HepG2 (cell line): ENCODE results near the gene APOBEC3B. TPM values are rescaled to one million over a fixed set of nuclear protein-coding genes. Genes with fewer than 3 reads are reported as not detected.

Experiments used
- ATAC-seq: fragments of 200-7000 bp; cut with Tn5 transposase; 3 replicates; pipeline ENCODE4 v1.9.1; 2020; ENCODE audit warnings: mild to moderate bottlenecking, moderate library complexity
- BruUV-seq: library from RNA; stranded (reverse); fragments of 400-500 nt; replicated peaks from 2 replicates; lab custom pipeline; 2021; lab: Mats Ljungman, UMichigan
- CTCF ChIA-PET: fragments of 300-600 bp; formaldehyde crosslinking; extraction: SDS; loops from one replicate; lab custom pipeline; 2021; ENCODE audit warnings: low total read pairs, inconsistent platforms, low intra/inter-chr PET ratio; lab: Yijun Ruan, JAX
- POLR2A ChIA-PET: fragments of 350-600 bp; sonication (Branson Sonifier 250); formaldehyde crosslinking; loops from one replicate; lab custom pipeline; 2020; ENCODE audit warnings: antibody characterized with exemption, inconsistent platforms; lab: Yijun Ruan, JAX
- DNase-seq: peaks from one replicate; pipeline ENCODE4 v3.0.0-alpha.2; 2015; ENCODE audit warnings: low spot score
- FAIRE-seq: peaks from 3 replicates; lab custom pipeline; 2011; peaks lifted over from hg19 to GRCh38; lab: Jason Lieb, UNC
- H2AFZ ChIP-seq: one replicate; pipeline ENCODE4 v1.6.1; 2011; ENCODE audit warnings: low read length, inconsistent platforms
- H3K27ac ChIP-seq: fragments of 300-600 bp; 3 replicates; pipeline ENCODE4 v1.8.0; 2011; ENCODE audit warnings: mixed run types, mild to moderate bottlenecking, mixed read lengths, low read length, inconsistent platforms; ENCODE audit not compliant: insufficient read depth; ENCODE audit errors: extremely low read length
- H3K27me3 ChIP-seq, 2 experiments: fragments of 200-600 bp in 1 of 2; 2 replicates in 1 of 2; 3 replicates in 1 of 2; pipeline versions ENCODE4 v1.6.0 to v1.8.0; 2011; ENCODE audit warnings: low read length in 2 of 2, mild to moderate bottlenecking in 2 of 2, moderate library complexity in 2 of 2, inconsistent platforms in 1 of 2; ENCODE audit not compliant: insufficient read depth in 2 of 2, control insufficient read depth in 1 of 2
- H3K36me3 ChIP-seq, 2 experiments: fragments of 200-600 bp in 1 of 2; replicated peaks in 1 of 2; 2 replicates in 1 of 2; 3 replicates in 1 of 2; pipeline versions ENCODE4 v1.5.1 to v1.8.0; 2011; ENCODE audit warnings: low read length in 2 of 2, inconsistent platforms in 1 of 2; ENCODE audit not compliant: insufficient read depth in 2 of 2, control insufficient read depth in 1 of 2
- H3K4me1 ChIP-seq: 2 replicates; pipeline ENCODE4 v1.5.1; 2012; ENCODE audit warnings: low read length, inconsistent platforms; ENCODE audit not compliant: insufficient read depth
- H3K4me2 ChIP-seq: 2 replicates; pipeline ENCODE4 v1.6.0; 2011; ENCODE audit warnings: low read depth, low read length, inconsistent platforms
- H3K4me3 ChIP-seq, 3 experiments: fragments of 200-600 bp in 1 of 3; sonication (generic), shearing (Covaris generic) in 1 of 3; replicated peaks in 1 of 3; 2 replicates each; pipeline ENCODE4 v1.5.1; 2011 to 2016; ENCODE audit warnings: low read length in 3 of 3, inconsistent platforms in 2 of 3, low read depth in 2 of 3, mild to moderate bottlenecking in 2 of 3, control low read depth in 1 of 3, mixed read lengths in 1 of 3; ENCODE audit not compliant: insufficient read depth in 1 of 3
- H3K79me2 ChIP-seq: one replicate; pipeline ENCODE4 v1.6.1; 2011; ENCODE audit warnings: low read length, inconsistent platforms; ENCODE audit not compliant: insufficient read depth
- H3K9ac ChIP-seq: 2 replicates; pipeline ENCODE4 v1.6.0; 2011; ENCODE audit warnings: mild to moderate bottlenecking, low read depth, low read length, inconsistent platforms; ENCODE audit not compliant: insufficient read depth
- H3K9me3 ChIP-seq: 2 replicates; pipeline ENCODE4 v1.5.1; 2012; ENCODE audit warnings: mild to moderate bottlenecking, low read length
- H4K20me1 ChIP-seq: 2 replicates; pipeline ENCODE4 v1.6.0; 2011; ENCODE audit warnings: inconsistent platforms, mild to moderate bottlenecking, low read length, moderate library complexity; ENCODE audit not compliant: insufficient read depth
- ATF7 ChIP-seq, 2 experiments: fragments of 450-650 bp in 1 of 2; sonication (generic) in 1 of 2; formaldehyde crosslinking in 1 of 2; IDR thresholded peaks; 2 replicates each; pipeline versions ENCODE4 v1.4.0 to v1.6.1; 2016 to 2020; ENCODE audit warnings: antibody characterized with exemption in 1 of 2, mild to moderate bottlenecking in 1 of 2, missing genetic modification reagents in 1 of 2
- ATM ChIP-seq: fragments of 450-650 bp; IDR thresholded peaks from 2 replicates; pipeline ENCODE4 v1.7.1; 2017; ENCODE audit warnings: mild to moderate bottlenecking, borderline replicate concordance
- FOSL1 ChIP-seq: sonication (generic); formaldehyde crosslinking; IDR thresholded peaks from 2 replicates; pipeline ENCODE4 v1.9.0; 2021; ENCODE audit warnings: missing genetic modification reagents, borderline replicate concordance
- HCFC1 ChIP-seq: fragments of 150-350 bp; IDR thresholded peaks from 2 replicates; pipeline ENCODE4 v1.6.1; 2014; ENCODE audit warnings: low read depth, low read length
- HOXA3 ChIP-seq: sonication (generic); formaldehyde crosslinking; IDR thresholded peaks from 2 replicates; pipeline ENCODE4 v1.5.0; 2020; ENCODE audit warnings: missing genetic modification reagents
- IRF2 ChIP-seq: IDR thresholded peaks from 2 replicates; pipeline ENCODE4 v1.6.1; 2018; ENCODE audit warnings: missing genetic modification reagents, missing compliant biosample characterization
- MYC ChIP-seq: sonication (generic); formaldehyde crosslinking; IDR thresholded peaks from 2 replicates; pipeline ENCODE4 v1.9.0; 2021; ENCODE audit warnings: missing genetic modification reagents, borderline replicate concordance
- RAD21 ChIP-seq: fragments of 450-650 bp; formaldehyde crosslinking; IDR thresholded peaks from 2 replicates; pipeline ENCODE4 v1.5.0; 2020; ENCODE audit warnings: mild to moderate bottlenecking
- RFX1 ChIP-seq: fragments of 450-650 bp; IDR thresholded peaks from 2 replicates; pipeline ENCODE4 v1.6.1; 2017
- SMC3 ChIP-seq: IDR thresholded peaks from 2 replicates; pipeline ENCODE4 v1.6.1; 2011; ENCODE audit warnings: low read length, improper control_type of control experiment
- XRCC5 ChIP-seq: fragments of 200-400 bp; formaldehyde crosslinking; optimal IDR thresholded peaks from 2 replicates; pipeline ENCODE3; 2017; ENCODE audit warnings: mild to moderate bottlenecking, low read length
- ZEB1 ChIP-seq: IDR thresholded peaks from 2 replicates; pipeline ENCODE4 v1.6.1; 2012; ENCODE audit warnings: mild to moderate bottlenecking, low read depth, inconsistent platforms; ENCODE audit not compliant: insufficient replicate concordance
- ZFP36L2 ChIP-seq: sonication (generic); formaldehyde crosslinking; IDR thresholded peaks from 2 replicates; pipeline ENCODE4 v1.4.0; 2020; ENCODE audit warnings: missing genetic modification reagents
- ZNF747 ChIP-seq: sonication (generic); formaldehyde crosslinking; IDR thresholded peaks from 2 replicates; pipeline ENCODE4 v1.8.1; 2023; ENCODE audit warnings: missing genetic modification reagents, mild to moderate bottlenecking, borderline replicate concordance
- ZSCAN31 ChIP-seq: sonication (generic); formaldehyde crosslinking; IDR thresholded peaks from 2 replicates; pipeline ENCODE4 v1.5.0; 2020; ENCODE audit warnings: low read depth, mild to moderate bottlenecking, missing genetic modification reagents
- WGBS: methylation state at CpG from one replicate; pipeline ENCODE4 v1.1.6; 2017; ENCODE audit warnings: low lambda C conversion rate; 5-methylcytosine and 5-hydroxymethylcytosine counted together
- in situ Hi-C: cut with HindIII; loops from 2 replicates; pipeline ENCODE4 v1.10.0; 2017; ENCODE audit warnings: low pct_unique_long_range_greater_than_20kb; ENCODE audit not compliant: extremely low pct_ligation_motif_present
- intact Hi-C: fragments of 100-400 bp; cut with micrococcal nuclease; formaldehyde crosslinking; loops from one replicate; pipeline ENCODE4 v1.10.0; 2022; ENCODE audit not compliant: unreplicated experiment
- polyA plus RNA-seq, 8 experiments: library from polyadenylated mRNA; depleted of rRNA in 3 of 8; stranded (reverse) in 7 of 8; unstranded in 1 of 8; fragments of >200 nt; fragmentation: Illumina TruSeq in 4 of 8; extraction: Trizol in 4 of 8; gene quantifications; 2 replicates each; pipeline versions ENCODE4 v1.2.1 to v1.2.3, GENCODE V29; 2011 to 2016; ENCODE audit warnings: low read depth in 4 of 8, missing spikeins in 1 of 8, mixed read lengths in 1 of 8; ENCODE audit not compliant: insufficient read depth in 1 of 8
- total RNA-seq, 5 experiments: library from RNA; depleted of rRNA; stranded (reverse); fragments of >200 nt; fragmentation: Illumina TruSeq; extraction: Trizol; gene quantifications; 2 replicates each; pipeline ENCODE4 v1.2.3, GENCODE V29; 2016; ENCODE audit warnings: low read depth in 1 of 5
- TF ChIP-seq, protein P1 (sequence below): sonication (generic); formaldehyde crosslinking; IDR thresholded peaks from 2 replicates; pipeline ENCODE4 v1.5.0; 2020; ENCODE audit warnings: mild to moderate bottlenecking, missing genetic modification reagents, moderate library complexity

Gene APOBEC3B
- total and polyA plus RNA-seq, 2 of the 13 experiments (the other 11 are each of a cell fraction or from before 2014, with no cell fraction given): 6.7 to 8.8 TPM

- no peak overlapping the region for H3K27ac ChIP-seq
- DNase-seq (no peak), FAIRE-seq (no peak), ATAC-seq (no peak)
- H3K27me3 ChIP-seq: peaks cover 5 to 19% of the 10 kb centered on the region in 2 experiments; a peak in 3 of 5 replicates
- H3K36me3 ChIP-seq: no peaks in the 10 kb centered on the region
- ChIA-PET CTCF (interaction anchor here (2.0 to 3.0 kb wide), 2 partner anchors 30 to 102 kb away, joined by 8 to 16 read pairs; no protein-coding TSS in a partner anchor), POLR2A (no interaction called here)
- no peak overlapping the region for H3K4me2 ChIP-seq
- in situ Hi-C loops: no loop called here
- H3K4me3 ChIP-seq: no peak overlapping the region
- no peaks in the 10 kb centered on the region for H3K4me1 ChIP-seq
- H3K79me2 ChIP-seq: no peaks in the 10 kb centered on the region
- BruUV-seq: no TSS peak
- no peak overlapping the region for H2AFZ ChIP-seq
- intact Hi-C loops: loop anchor here (2.0 to 5.0 kb wide), 2 partner anchors 30 to 50 kb away; no protein-coding TSS in a partner anchor
- TF ChIP-seq ZSCAN31 (CRISPR knock-in tag): no peak
- 0 out of 2 replicates have a peak, but pooled peaks have one; percentile 10 for TF ChIP-seq ATF7 (IDR thresholded peaks at IDR 0.05)
- TF ChIP-seq ATF7 (CRISPR knock-in tag; IDR thresholded peaks at IDR 0.05): no peak
- TF ChIP-seq, all 625 proteins: peak for 1
- no peaks in the 10 kb centered on the region; the same call in 1 of the 2 replicates for H4K20me1 ChIP-seq
- H3K9ac ChIP-seq: no peak overlapping the region
- no peaks in the 10 kb centered on the region for H3K9me3 ChIP-seq
- 81% methylated on average over 5 of the region's 5 CpGs for WGBS
These were observed 9.6 kb upstream of the APOBEC3B start for GRCh38 chr22:38972558-38972957.

- in situ Hi-C loops (no loop called here), intact Hi-C loops (loop anchor here (2.0 to 5.0 kb wide), 2 partner anchors 29 to 51 kb away; no protein-coding TSS in a partner anchor)
- no peak overlapping the region for H2AFZ ChIP-seq
- no peak overlapping the region for H3K4me3 ChIP-seq
- peaks cover 1 to 11% of the 10 kb centered on the region in 2 experiments; a peak in 1 of 5 replicates for H3K27me3 ChIP-seq
- peak; percentile 92 for FAIRE-seq
- no peaks in the 10 kb centered on the region for H3K9me3 ChIP-seq
- H3K36me3 ChIP-seq: no peaks in the 10 kb centered on the region
- H3K79me2 ChIP-seq: no peaks in the 10 kb centered on the region
- H4K20me1 ChIP-seq: no peaks in the 10 kb centered on the region; the same call in 1 of the 2 replicates
- BruUV-seq: no TSS peak
- H3K27ac ChIP-seq: no peak overlapping the region
- 37% methylated on average over 10 of the region's 15 CpGs for WGBS
- CTCF ChIA-PET: interaction anchor here (0.9 to 3.0 kb wide), 3 partner anchors 29 to 144 kb away, joined by 4 to 16 read pairs (median 8); no protein-coding TSS in a partner anchor
- H3K9ac ChIP-seq: no peak overlapping the region
- H3K4me2 ChIP-seq: no peak overlapping the region
- H3K4me1 ChIP-seq: no peaks in the 10 kb centered on the region
- peak; percentile 83 for ATAC-seq
- POLR2A ChIA-PET: no interaction called here
- DNase-seq: peak; percentile 42
- TF ChIP-seq XRCC5 (peak; percentile 65), IRF2 (CRISPR knock-in tag) (no peak), ATM (no peak), ZEB1 (no peak), HOXA3 (0 out of 2 replicates have a peak, but pooled peaks have one; percentile 13), ZFP36L2 (CRISPR knock-in tag) (no peak), ZNF747 (CRISPR knock-in tag) (no peak), RFX1 (no peak), RAD21 (CRISPR knock-in tag) (peak; percentile 44; the same call in 1 of the 2 replicates), MYC (CRISPR knock-in tag) (0 out of 2 replicates have a peak, but pooled peaks have one; percentile 20), SMC3 (peak; percentile 26; the same call in 1 of the 2 replicates), HCFC1 (no peak), FOSL1 (no peak)
- TF ChIP-seq, protein P1, sequence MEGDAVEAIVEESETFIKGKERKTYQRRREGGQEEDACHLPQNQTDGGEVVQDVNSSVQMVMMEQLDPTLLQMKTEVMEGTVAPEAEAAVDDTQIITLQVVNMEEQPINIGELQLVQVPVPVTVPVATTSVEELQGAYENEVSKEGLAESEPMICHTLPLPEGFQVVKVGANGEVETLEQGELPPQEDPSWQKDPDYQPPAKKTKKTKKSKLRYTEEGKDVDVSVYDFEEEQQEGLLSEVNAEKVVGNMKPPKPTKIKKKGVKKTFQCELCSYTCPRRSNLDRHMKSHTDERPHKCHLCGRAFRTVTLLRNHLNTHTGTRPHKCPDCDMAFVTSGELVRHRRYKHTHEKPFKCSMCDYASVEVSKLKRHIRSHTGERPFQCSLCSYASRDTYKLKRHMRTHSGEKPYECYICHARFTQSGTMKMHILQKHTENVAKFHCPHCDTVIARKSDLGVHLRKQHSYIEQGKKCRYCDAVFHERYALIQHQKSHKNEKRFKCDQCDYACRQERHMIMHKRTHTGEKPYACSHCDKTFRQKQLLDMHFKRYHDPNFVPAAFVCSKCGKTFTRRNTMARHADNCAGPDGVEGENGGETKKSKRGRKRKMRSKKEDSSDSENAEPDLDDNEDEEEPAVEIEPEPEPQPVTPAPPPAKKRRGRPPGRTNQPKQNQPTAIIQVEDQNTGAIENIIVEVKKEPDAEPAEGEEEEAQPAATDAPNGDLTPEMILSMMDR (CRISPR knock-in tag): peak; percentile 86
These were observed 8.6 kb upstream of the APOBEC3B start for GRCh38 chr22:38973289-38974169.
